BE2C (cell line): ENCODE data around the gene IFT20.
"Not testable (repeated sequence)": the region's sequence is repeated elsewhere in the genome, so short reads cannot be mapped to it uniquely, and the experiment has no call there.

Experiments used
- DNase-seq: peaks from one replicate; pipeline ENCODE4 v3.0.0-alpha.2; 2020
- H3K27me3 ChIP-seq: fragments of 250-450 bp; sonication (Bioruptor Pico); 2 replicates; pipeline ENCODE4 v1.5.1; 2020; ENCODE audit warnings: mild to moderate bottlenecking
- H3K36me3 ChIP-seq: fragments of 250-450 bp; sonication (Bioruptor Pico); 2 replicates; pipeline ENCODE4 v1.5.1; 2020; ENCODE audit warnings: mild to moderate bottlenecking
- H3K4me1 ChIP-seq: fragments of 250-450 bp; sonication (Bioruptor Pico); 2 replicates; pipeline ENCODE4 v1.5.1; 2020
- H3K4me3 ChIP-seq: 2 replicates; pipeline ENCODE4 v1.5.1; 2011; ENCODE audit warnings: low read depth, low read length
- H3K9me3 ChIP-seq: fragments of 250-450 bp; sonication (Bioruptor Pico); 2 replicates; pipeline ENCODE4 v1.5.1; 2020
- TF ChIP-seq, protein P1 (sequence below): IDR thresholded peaks from 2 replicates; pipeline ENCODE4 v1.5.1; 2012; ENCODE audit warnings: mild to moderate bottlenecking, low read depth, low read length

Gene IFT20

DNA sequence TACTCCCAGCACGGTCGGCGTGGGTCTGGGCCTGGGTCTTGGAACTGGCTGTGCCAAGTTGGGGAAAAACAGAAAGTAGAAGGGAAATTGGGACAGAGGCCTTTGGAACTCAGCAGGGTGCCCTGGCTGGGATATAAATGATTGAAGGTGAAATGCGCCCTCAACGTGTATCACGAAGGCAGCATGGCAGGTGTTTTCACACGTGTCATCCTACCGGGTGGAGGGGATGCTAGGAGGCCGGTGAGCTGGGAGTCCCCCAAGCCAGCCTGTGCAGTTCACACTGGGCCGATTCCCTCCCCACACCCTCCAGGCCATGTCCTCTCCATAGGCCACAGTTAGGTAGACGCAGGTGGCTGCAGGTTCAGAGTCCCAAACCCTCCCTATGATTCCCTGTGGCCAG is 6.2 kb upstream of the IFT20 start:
- Histone ChIP-seq H3K9me3 (no peaks in the 10 kb centered on the region), H3K4me3 (no peak overlapping the region), H3K27me3 (no peaks in the 10 kb centered on the region), H3K4me1 (no peaks in the 10 kb centered on the region), H3K36me3 (no peaks in the 10 kb centered on the region)
- no peak for DNase-seq
- TF ChIP-seq, protein P1, sequence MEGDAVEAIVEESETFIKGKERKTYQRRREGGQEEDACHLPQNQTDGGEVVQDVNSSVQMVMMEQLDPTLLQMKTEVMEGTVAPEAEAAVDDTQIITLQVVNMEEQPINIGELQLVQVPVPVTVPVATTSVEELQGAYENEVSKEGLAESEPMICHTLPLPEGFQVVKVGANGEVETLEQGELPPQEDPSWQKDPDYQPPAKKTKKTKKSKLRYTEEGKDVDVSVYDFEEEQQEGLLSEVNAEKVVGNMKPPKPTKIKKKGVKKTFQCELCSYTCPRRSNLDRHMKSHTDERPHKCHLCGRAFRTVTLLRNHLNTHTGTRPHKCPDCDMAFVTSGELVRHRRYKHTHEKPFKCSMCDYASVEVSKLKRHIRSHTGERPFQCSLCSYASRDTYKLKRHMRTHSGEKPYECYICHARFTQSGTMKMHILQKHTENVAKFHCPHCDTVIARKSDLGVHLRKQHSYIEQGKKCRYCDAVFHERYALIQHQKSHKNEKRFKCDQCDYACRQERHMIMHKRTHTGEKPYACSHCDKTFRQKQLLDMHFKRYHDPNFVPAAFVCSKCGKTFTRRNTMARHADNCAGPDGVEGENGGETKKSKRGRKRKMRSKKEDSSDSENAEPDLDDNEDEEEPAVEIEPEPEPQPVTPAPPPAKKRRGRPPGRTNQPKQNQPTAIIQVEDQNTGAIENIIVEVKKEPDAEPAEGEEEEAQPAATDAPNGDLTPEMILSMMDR, result no peak

DNA sequence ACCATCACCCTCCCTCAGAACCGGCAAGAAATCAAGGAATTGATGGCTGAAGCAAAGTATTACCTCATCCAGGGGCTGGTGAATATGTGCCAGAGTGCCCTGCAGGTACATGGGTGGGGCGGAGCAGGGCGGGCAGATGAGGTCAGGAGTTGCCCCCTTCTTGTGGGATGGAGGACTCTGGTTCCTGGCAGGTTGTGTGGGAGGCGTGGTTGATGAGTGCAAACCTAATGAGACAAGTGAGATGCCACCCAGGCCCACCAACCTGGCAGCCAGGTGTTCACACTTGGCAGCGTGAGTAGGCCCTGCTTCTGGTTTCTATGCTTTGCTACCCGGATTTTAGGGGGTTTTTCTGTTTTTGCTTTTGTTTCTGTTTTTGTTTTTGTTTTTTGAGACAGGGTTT is 5.1 kb upstream of the IFT20 start:
- H3K4me3 ChIP-seq, result no peak overlapping the region
- H3K36me3 ChIP-seq, result no peaks in the 10 kb centered on the region
- DNase-seq, result no peak
- no peaks in the 10 kb centered on the region for H3K27me3 ChIP-seq
- H3K4me1 ChIP-seq, result no peaks in the 10 kb centered on the region
- no peaks in the 10 kb centered on the region for H3K9me3 ChIP-seq
- TF ChIP-seq, protein P1, result no peak

DNA sequence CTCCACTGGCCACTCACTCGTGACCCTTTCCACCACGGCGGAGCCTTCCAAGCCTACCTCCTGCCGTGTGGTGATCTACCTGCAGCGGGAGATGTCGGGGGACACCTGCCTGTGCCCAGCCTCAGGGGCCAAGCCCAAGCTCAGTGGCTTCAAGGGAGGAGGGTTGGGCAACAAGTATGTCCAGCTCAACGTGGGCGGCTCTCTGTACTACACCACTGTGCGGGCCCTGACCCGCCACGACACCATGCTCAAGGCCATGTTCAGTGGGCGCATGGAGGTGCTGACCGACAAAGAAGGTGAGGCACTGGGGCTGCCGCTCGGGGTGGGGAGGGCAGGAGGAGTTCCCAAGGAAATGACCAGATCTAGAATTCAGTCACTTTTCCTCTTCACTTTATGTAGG is 4.2 kb upstream of the IFT20 start:
- H3K27me3 ChIP-seq, result no peaks in the 10 kb centered on the region
- no peak overlapping the region for H3K4me3 ChIP-seq
- no peak for DNase-seq
- TF ChIP-seq, protein P1, result no peak
- H3K4me1 ChIP-seq, result no peaks in the 10 kb centered on the region
- H3K36me3 ChIP-seq, result no peaks in the 10 kb centered on the region
- H3K9me3 ChIP-seq, result no peaks in the 10 kb centered on the region

DNA sequence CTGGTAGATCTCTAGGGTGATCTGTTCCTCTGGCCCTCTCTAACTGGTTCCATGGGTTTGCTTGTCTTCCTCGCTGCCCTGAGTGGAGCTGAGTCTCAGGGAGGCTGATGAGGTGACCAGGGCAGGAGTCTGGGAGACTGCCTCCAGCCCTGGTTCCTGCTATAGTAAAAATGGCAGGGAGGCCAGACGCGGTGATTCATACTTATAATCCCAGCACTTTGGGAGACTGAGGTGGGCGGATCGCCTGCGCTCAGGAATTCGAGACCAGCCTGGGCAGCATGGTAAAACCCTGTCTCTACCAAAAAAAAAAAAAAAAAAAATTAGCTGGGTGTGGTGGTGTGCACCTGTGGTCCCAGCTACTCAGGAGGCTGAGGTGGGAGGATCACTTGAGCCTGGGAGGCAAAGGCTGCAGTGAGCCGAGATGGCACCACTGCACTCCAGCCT is 3.5 kb upstream of the IFT20 start:
- H3K36me3 ChIP-seq, H3K27me3 ChIP-seq, DNase-seq, H3K9me3 ChIP-seq, H3K4me3 ChIP-seq, H3K4me1 ChIP-seq: not testable (repeated sequence)

DNA sequence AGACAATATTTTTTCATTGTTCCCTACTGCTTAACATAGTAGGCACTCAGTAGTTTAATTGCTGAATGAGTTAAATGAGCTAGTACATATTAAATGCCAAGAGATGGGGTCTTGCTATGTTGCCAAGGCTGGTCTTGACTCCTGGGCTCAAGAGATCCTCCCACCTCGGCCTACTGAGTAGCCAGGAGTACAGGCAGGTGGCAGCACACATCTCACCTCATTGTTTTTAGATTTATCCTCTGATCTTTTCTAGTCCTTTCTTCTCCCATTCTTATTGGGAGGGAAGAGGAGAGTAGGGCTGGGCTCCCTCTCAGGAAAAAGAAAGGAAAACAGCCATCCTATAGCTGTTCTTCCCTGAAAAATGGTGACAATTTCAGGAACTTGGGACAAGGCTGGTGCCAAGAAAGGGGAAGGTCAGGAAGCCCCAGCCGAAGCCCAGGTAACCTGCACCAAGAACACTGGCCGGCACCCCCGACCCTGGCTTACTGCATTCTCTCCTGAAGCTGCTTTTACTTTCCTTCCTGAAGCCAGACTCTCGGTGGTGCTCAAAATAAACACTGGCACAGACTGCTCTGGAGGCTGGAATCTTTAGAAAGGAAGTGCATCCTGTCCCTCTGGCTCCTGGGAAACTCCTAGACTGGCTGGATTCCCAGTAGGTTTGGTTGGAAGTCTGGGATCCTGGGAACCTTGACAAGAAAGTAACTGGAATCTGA is 2.9 kb upstream of the IFT20 start:
- Histone ChIP-seq H3K4me1 (no peaks in the 10 kb centered on the region), H3K36me3 (no peaks in the 10 kb centered on the region), H3K9me3 (no peaks in the 10 kb centered on the region), H3K27me3 (no peaks in the 10 kb centered on the region), H3K4me3 (no peak overlapping the region)
- TF ChIP-seq, protein P1, result no peak
- DNase-seq, result no peak

DNA sequence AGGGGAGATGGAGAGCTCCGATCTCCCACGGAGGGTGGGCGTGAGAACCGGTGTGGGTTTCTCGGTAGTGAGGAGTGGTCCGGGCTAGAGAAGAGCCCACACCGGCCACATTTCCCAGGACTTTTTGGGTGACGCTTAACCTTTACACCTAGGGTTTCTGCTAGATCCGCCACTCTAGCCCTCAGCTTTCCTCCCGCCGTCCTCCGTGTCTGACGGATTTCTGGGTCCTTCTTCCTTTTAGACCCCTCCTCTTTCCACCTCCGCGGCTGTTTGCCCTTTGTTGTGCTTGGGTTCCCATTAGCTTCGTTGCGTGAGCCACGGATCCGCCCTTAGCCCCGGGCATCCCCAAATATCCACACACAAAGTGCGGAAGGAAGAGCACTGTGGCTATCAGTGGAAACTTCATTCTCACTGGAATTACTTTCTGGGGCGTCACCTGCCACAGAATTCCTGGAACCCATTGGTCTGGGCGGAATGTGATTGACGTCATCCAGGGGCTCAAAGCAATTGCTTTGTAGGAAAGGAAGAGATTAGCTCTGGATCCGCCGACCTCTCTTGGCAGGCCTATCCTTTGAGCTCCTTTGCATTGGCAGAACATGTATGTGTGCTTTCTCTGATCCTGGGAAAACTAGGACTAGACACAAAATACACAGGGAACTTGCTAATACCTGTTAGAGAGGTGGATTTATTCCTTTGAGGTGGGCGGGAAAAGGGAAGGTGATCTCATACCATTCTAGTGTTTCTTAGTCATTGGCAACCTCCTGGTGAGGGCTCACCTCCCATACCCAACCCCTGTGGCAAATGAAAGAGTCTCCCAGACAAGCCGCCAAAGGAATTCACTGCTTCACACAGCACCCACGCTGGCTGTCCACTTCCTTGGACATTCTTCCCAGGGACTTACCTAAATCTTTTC is 943 bp upstream of the IFT20 start:
- Histone ChIP-seq H3K9me3 (no peaks in the 10 kb centered on the region), H3K4me3 (peak overlapping the region; percentile 83), H3K4me1 (no peaks in the 10 kb centered on the region), H3K27me3 (no peaks in the 10 kb centered on the region), H3K36me3 (no peaks in the 10 kb centered on the region)
- TF ChIP-seq, protein P1, result no peak
- peak; percentile 30 for DNase-seq
